HEK293 (cell line): ENCODE results near the gene CD9.

Experiments used
- CTCF ChIA-PET: fragments of 350-600 bp; formaldehyde crosslinking; extraction: SDS; loops from one replicate; lab custom pipeline; 2021; ENCODE audit warnings: antibody characterized with exemption; lab: Yijun Ruan, JAX
- POLR2A ChIA-PET: fragments of 300-600 bp; formaldehyde crosslinking; extraction: SDS; loops from one replicate; lab custom pipeline; 2020; ENCODE audit warnings: antibody characterized with exemption, inconsistent platforms; lab: Yijun Ruan, JAX
- H3K27ac ChIP-seq: fragments of 200-500 bp; sonication (Bioruptor generic); 2 replicates; pipeline ENCODE4 v1.5.1; 2014; ENCODE audit warnings: low read depth, low read length, control low read depth, inconsistent platforms; ENCODE audit errors: extremely low read depth
- H3K36me3 ChIP-seq, 2 experiments: fragments of 200-500 bp in 1 of 2; sonication (Bioruptor generic) in 1 of 2; 1 replicate in 1 of 2; 2 replicates in 1 of 2; pipeline ENCODE4 v1.5.1; 2014 to 2017; ENCODE audit warnings: inconsistent platforms in 2 of 2, low read length in 2 of 2; ENCODE audit not compliant: control insufficient read depth in 2 of 2, insufficient read depth in 1 of 2
- H3K4me1 ChIP-seq: fragments of 200-500 bp; sonication (Bioruptor generic); 2 replicates; pipeline ENCODE4 v1.5.1; 2014; ENCODE audit warnings: mild to moderate bottlenecking, low read length, inconsistent platforms; ENCODE audit not compliant: control insufficient read depth, insufficient read depth
- H3K4me3 ChIP-seq: 2 replicates; pipeline ENCODE4 v1.5.1; 2011; ENCODE audit warnings: low read depth, mild to moderate bottlenecking, control low read depth, low read length, moderate library complexity
- H3K9me3 ChIP-seq: fragments of 200-500 bp; sonication (Bioruptor generic); 2 replicates; pipeline ENCODE4 v1.5.1; 2014; ENCODE audit warnings: low read depth, low read length, inconsistent platforms; ENCODE audit not compliant: control insufficient read depth, insufficient read depth
- AEBP2 ChIP-seq: fragments of 450-650 bp; formaldehyde crosslinking; IDR thresholded peaks from 2 replicates; pipeline ENCODE4 v1.5.1; 2016; ENCODE audit warnings: missing biosample characterization, missing genetic modification characterization, borderline replicate concordance
- ATF2 ChIP-seq: fragments of 450-650 bp; formaldehyde crosslinking; IDR thresholded peaks from 2 replicates; pipeline ENCODE4 v1.5.1; 2016; ENCODE audit warnings: missing biosample characterization, missing genetic modification characterization, low read depth
- BCL11A ChIP-seq: fragments of 450-650 bp; formaldehyde crosslinking; IDR thresholded peaks from 2 replicates; pipeline ENCODE4 v1.5.1; 2016; ENCODE audit warnings: low read depth, missing biosample characterization, missing genetic modification characterization
- KLF10 ChIP-seq: fragments of 450-650 bp; IDR thresholded peaks from 2 replicates; pipeline ENCODE4 v1.5.1; 2018; ENCODE audit warnings: missing biosample characterization, mild to moderate bottlenecking, missing genetic modification characterization
- PBX3 ChIP-seq: sonication (generic); formaldehyde crosslinking; IDR thresholded peaks from 2 replicates; pipeline ENCODE4 v1.8.1; 2022; ENCODE audit warnings: mild to moderate bottlenecking, moderate library complexity, missing genetic modification reagents
- PRDM1 ChIP-seq: fragments of 450-650 bp; formaldehyde crosslinking; IDR thresholded peaks from 2 replicates; pipeline ENCODE4; 2016; ENCODE audit warnings: missing biosample characterization, missing genetic modification characterization
- ZBTB10 ChIP-seq: fragments of 450-650 bp; formaldehyde crosslinking; IDR thresholded peaks from 2 replicates; pipeline ENCODE4 v1.5.1; 2016; ENCODE audit warnings: missing biosample characterization, missing genetic modification characterization
- ZBTB11 ChIP-seq: fragments of 450-650 bp; formaldehyde crosslinking; conservative IDR thresholded peaks from 2 replicates; pipeline ENCODE4 v1.5.1; 2016; ENCODE audit warnings: low read depth, missing biosample characterization, missing genetic modification characterization
- ZBTB44 ChIP-seq: fragments of 450-650 bp; IDR thresholded peaks from 2 replicates; pipeline ENCODE4 v1.5.1; 2018; ENCODE audit warnings: missing biosample characterization, mild to moderate bottlenecking, missing genetic modification characterization
- ZBTB48 ChIP-seq: fragments of 450-650 bp; formaldehyde crosslinking; IDR thresholded peaks from 2 replicates; pipeline ENCODE4 v1.5.1; 2016; ENCODE audit warnings: missing biosample characterization, missing genetic modification characterization
- ZNF221 ChIP-seq: fragments of 450-650 bp; formaldehyde crosslinking; IDR thresholded peaks from 2 replicates; pipeline ENCODE4 v1.5.1; 2017; ENCODE audit warnings: missing biosample characterization, missing genetic modification characterization, borderline replicate concordance
- ZNF302 ChIP-seq: fragments of 450-650 bp; formaldehyde crosslinking; IDR thresholded peaks from 2 replicates; pipeline ENCODE4 v1.5.1; 2016; ENCODE audit warnings: missing biosample characterization, missing genetic modification characterization, low read depth
- ZNF335 ChIP-seq: fragments of 450-650 bp; formaldehyde crosslinking; conservative IDR thresholded peaks from 2 replicates; pipeline ENCODE4 v1.5.1; 2016; ENCODE audit warnings: missing biosample characterization, missing genetic modification characterization
- ZNF341 ChIP-seq: fragments of 450-650 bp; formaldehyde crosslinking; IDR thresholded peaks from 2 replicates; pipeline ENCODE4; 2016; ENCODE audit warnings: low read depth, missing biosample characterization, missing genetic modification characterization
- ZNF426 ChIP-seq: fragments of 450-650 bp; formaldehyde crosslinking; IDR thresholded peaks from 2 replicates; pipeline ENCODE4 v1.5.1; 2017; ENCODE audit warnings: missing biosample characterization, missing genetic modification characterization, mild to moderate bottlenecking, inconsistent platforms, moderate library complexity
- ZNF692 ChIP-seq: fragments of 450-650 bp; formaldehyde crosslinking; IDR thresholded peaks from 2 replicates; pipeline ENCODE4 v1.5.1; 2016; ENCODE audit warnings: missing biosample characterization, missing genetic modification characterization
- ZNF792 ChIP-seq: fragments of 450-650 bp; formaldehyde crosslinking; IDR thresholded peaks from 2 replicates; pipeline ENCODE4 v1.5.1; 2016; ENCODE audit warnings: missing biosample characterization, missing genetic modification characterization

CD9 gene

GRCh38 chr12:6238875-6239274, 38.7 kb downstream of the CD9 start (continued):
- TF ChIP-seq ZBTB44 (no peak), ZNF426 (tag by site-specific recombination) (no peak), PRDM1 (tag by site-specific recombination) (no peak), ZNF792 (tag by site-specific recombination) (no peak), AEBP2 (tag by site-specific recombination) (no peak), ZNF692 (no peak), ZNF341 (tag by site-specific recombination) (no peak), KLF10 (tag by site-specific recombination) (no peak), BCL11A (tag by site-specific recombination) (no peak), PBX3 (no peak), ATF2 (tag by site-specific recombination) (no peak), ZBTB11 (tag by site-specific recombination) (no peak)

GRCh38 chr12:6241495-6241894, 41.3 kb downstream of the CD9 start:
- peaks cover 9 to 21% of the 10 kb centered on the region in 2 experiments; a peak in 2 of 3 replicates for H3K36me3 ChIP-seq
- no peaks in the 10 kb centered on the region for H3K9me3 ChIP-seq
- POLR2A ChIA-PET, result interaction anchor here (0.6 to 1.6 kb wide), 2 partner anchors 9 to 13 kb away, joined by 3 to 4 read pairs; no protein-coding TSS in a partner anchor
- H3K4me3 ChIP-seq, result no peak overlapping the region
- CTCF ChIA-PET, result interaction anchor here (1.3 to 1.6 kb wide), 2 partner anchors 36 to 46 kb away, joined by 6 read pairs; no protein-coding TSS in a partner anchor
- TF ChIP-seq ZBTB48 (tag by site-specific recombination), result peak; percentile 74
- no peak for TF ChIP-seq ZNF221
- no peak for TF ChIP-seq ZNF302
- 0 out of 2 replicates have a peak, but pooled peaks have one; percentile 11 for TF ChIP-seq ZNF341 (tag by site-specific recombination)
- TF ChIP-seq ZBTB10 (tag by site-specific recombination), result no peak
- 0 out of 2 replicates have a peak, but pooled peaks have one; percentile 19 for TF ChIP-seq ZNF335 (tag by site-specific recombination)
- H3K4me1 ChIP-seq, result no peaks in the 10 kb centered on the region
- no peak overlapping the region for H3K27ac ChIP-seq
